Measurements from ENCODE around the gene RPEL1.
"Not testable (repeated sequence)": the region's sequence is repeated elsewhere in the genome, so short reads cannot be mapped to it uniquely, and the experiment has no call there.

RPEL1 gene

DNA sequence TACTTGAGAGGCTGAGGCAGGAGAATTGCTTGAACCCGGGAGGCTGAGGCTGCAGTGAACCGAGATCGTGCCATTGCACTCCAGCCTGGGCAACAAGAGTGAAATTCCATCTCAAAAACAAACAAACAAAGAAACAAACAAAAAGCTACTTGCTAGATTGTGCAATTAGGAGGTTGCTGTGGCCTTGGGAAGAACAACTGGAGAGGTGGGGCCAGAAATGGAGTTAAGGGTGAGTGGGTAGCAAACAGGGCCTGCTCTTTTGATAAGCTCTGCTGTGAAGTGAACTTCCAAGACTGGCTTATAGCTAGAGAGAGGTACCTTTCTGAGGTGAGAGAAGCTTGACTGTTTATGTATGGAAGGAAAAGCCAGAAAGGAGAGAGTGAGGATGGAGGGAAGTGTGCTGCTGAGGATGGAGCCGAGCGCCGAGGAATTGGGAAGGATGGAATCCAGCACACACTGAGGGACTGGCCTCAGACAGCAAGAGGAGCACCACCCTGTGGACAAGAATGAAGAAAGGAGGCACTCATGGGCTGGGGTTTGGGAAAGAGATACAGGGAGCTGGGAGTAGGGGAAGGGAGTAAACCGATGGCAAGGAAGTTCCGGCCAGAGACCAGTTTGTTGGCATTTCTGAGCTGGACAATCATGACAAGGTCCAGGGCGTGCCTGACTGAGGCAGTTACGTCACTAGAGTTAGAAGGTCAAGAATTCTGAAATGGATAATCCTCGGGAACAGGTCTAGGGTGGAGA is 7.0 kb upstream of the RPEL1 start:
- DNase-seq = no peak

DNA sequence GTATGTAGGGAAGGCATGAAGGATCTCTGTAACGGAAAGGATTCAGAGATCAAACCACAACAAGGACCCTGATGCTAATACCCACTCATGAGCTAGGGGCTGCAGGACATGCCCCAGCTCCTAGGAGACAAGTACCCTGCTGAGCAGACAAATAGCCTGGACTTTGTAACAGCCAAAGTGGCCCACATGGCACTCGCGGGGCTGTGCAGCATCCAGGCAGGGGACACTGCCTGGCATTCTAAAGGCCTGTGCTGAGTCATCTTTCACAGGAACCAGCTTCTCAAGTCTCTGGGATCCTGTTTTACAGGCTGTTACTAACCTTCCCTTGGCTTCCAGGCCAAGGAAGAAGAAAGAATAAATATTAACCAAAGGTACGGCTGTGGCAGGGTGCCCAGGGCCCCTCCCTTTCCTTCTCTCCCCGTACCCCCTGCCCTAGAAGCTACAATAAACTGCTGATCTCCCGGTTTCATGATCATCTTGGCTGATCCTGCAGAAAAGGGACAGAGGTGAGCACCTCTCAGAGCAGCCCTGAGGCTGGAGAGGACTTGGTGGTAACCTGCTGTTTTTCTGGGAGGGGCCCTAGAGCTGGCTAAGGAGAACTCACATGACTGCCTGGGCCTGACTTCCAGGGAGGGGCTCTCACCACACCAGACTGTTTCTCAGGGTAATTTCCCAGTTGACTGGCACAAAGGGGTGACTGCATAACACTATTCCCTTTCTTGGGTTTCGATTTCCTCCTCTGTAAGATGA is 4.2 kb upstream of the RPEL1 start:
- no peak for DNase-seq

- DNase-seq = no peak
These were observed 918 bp upstream of the RPEL1 start for GRCh38 chr10:103244666-103245271.

DNA sequence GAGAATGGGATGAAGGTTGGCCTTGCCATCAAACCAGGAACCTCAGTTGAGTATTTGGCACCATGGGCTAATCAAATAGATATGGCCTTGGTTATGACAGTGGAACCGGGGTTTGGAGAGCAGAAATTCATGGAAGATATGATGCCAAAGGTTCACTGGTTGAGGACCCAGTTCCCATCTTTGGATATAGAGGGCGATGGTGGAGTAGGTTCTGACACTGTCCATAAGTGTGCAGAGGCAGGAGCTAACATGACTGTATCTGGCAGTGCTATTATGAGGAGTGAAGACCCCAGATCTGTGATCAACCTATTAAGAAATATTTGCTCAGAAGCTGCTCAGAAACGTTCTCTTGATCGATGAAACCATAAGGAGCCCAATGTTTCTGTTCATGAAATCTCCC is 637 bp downstream of the RPEL1 start:
- DNase-seq = no peak

GRCh38 chr10:103254113-103254512 is 8.4 kb downstream of the RPEL1 start:
- DNase-seq = no peak

DNA sequence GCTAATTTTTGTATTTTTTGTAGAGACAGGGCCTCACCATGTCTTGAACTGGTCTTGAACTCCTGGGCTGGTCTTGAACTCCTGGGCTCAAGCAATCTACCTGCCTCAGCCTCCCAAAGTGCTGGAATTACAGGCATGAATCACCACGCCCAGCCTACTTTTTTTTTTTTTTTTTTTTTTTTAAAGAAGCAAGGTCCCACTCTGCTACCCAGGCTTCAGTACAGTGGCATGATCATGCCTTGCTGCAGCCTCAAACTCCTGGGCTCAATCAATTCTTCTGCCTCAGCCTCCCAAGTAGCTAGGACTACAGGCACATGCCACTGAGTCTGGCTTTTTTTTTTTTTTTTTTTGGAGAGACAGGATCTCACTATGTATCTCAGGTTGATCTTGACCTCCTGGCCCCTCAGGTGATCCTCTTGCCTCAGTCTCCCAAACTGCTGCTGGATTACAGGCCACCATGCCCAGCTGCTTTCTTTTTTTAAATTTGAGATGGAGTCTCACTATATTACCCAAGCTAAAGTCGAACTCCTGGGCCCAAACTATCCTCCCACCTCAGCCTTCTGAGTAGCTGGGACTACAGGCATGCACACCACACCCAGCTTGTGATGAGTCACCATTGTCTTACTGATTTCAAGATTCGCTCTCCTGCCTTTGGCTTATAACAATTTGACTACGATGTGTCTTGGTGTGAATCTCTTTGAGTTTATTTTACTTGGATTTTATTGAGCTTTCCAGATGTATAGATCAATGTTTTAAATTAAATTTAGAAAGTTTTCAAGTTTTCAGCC is 9.0 kb downstream of the RPEL1 start:
- DNase-seq = no peak

- no peak for DNase-seq
These were observed 10.9 kb downstream of the RPEL1 start for GRCh38 chr10:103256613-103257012.

GRCh38 chr10:103257812-103258211 is 12.1 kb downstream of the RPEL1 start:
- no peak for DNase-seq

- not testable (repeated sequence) for DNase-seq
These were observed 13.2 kb downstream of the RPEL1 start for GRCh38 chr10:103258928-103259327.

DNA sequence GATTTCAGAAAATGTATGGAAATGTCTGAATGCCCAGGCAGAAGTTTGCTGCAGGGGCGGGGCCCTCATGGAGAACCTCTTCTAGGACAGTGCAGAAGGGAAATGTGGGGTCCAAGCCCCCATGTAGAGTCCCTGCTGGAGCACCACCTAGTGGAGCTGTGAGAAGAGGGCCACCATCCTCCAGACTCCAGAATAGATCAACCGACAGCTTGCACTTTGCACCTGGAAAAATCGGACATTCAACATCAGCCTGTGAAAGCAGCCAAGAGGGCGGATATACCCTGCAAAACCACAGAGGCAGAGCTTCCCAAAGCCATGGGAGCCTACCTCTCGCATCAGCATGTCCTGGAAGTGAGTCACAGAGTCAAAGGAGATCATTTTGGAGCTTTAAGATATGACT is 14.3 kb downstream of the RPEL1 start:
- DNase-seq = no peak

GRCh38 chr10:103262229-103262628 is 16.5 kb downstream of the RPEL1 start:
- DNase-seq = no peak

DNA sequence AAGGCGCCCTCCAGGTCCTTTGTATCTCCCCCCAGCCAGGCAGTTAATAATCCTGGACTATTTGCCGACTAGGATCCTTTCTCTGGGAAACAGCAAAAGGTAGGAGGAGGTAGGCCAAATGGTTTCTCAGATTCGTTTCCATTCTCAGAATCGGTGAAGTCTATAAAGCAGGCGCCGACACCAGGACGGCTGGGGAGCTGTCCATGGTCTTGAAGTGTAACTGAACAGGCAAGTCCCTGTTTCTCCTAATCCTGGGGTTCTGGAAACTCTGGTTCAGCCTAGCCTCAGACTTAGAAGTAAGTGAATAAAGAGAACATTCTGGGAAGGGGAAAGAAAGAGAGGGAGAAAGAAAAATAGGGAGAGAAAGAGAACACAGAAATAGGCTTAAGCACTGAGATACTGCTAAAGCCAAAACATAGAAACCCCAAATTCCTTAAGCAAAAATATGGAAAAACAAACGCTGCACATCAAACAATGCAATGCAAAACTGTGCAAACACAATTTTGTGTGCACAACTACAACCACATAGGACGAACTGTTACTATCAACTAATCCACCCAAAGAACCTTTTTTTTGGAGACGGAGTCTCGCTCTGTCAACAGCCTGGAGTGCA is 20.1 kb downstream of the RPEL1 start:
- no peak for DNase-seq

GRCh38 chr10:103273041-103273441 is 27.4 kb downstream of the RPEL1 start:
- DNase-seq = no peak

- no peak for DNase-seq
These were observed 30.7 kb downstream of the RPEL1 start for GRCh38 chr10:103276251-103276895.

GRCh38 chr10:103276896-103277712 is 31.4 kb downstream of the RPEL1 start, which contains the start of gene INA:
Gene INA, plus strand, starts transcription at chr10:103277138. Its CDS starts 74 bp downstream, at chr10:103277212.
- peak; percentile 18 for DNase-seq

DNA sequence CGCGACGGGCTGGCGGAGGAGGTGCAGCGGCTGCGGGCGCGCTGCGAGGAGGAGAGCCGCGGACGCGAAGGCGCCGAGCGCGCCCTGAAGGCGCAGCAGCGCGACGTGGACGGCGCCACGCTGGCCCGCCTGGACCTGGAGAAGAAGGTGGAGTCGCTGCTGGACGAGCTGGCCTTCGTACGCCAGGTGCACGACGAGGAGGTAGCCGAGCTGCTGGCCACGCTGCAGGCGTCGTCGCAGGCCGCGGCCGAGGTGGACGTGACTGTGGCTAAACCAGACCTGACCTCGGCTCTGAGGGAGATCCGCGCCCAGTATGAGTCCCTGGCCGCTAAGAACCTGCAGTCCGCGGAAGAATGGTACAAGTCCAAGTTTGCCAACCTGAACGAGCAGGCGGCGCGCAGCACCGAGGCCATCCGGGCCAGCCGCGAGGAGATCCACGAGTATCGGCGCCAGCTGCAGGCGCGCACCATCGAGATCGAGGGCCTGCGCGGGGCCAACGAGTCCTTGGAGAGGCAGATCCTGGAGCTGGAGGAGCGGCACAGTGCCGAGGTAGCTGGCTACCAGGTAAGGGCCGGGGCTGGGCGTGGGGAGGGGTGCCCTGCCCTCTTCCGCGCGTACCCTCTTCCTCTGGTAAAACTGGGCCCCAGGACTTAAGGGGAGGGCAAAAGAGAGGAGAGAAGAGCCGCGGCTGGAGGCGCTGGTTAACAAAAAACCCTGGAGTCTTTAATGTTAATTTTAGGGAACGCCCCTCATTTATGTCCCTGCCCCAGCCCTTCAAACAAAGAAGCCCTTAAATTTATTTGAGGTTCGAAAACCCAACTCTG is 32.2 kb downstream of the RPEL1 start:
- no peak for DNase-seq

DNA sequence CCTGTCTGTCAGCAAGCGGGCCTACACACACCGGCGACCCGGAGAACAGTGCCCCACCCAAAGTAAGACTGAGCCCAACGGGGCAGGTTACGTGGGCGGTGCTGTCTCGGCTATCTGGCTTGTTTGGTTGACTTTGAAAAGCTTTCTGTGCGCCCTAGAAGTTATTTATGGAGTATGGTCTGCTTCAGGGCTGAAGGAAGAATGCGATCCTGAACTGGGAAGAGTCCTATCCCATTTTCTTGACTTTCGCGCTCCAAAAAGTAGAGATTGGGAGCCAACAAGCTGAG is 32.8 kb downstream of the RPEL1 start:
- no peak for DNase-seq

- no peak for DNase-seq
These were observed 33.2 kb downstream of the RPEL1 start for GRCh38 chr10:103278862-103279298.

- DNase-seq = no peak
These were observed 34.3 kb downstream of the RPEL1 start for GRCh38 chr10:103280031-103280430.

DNA sequence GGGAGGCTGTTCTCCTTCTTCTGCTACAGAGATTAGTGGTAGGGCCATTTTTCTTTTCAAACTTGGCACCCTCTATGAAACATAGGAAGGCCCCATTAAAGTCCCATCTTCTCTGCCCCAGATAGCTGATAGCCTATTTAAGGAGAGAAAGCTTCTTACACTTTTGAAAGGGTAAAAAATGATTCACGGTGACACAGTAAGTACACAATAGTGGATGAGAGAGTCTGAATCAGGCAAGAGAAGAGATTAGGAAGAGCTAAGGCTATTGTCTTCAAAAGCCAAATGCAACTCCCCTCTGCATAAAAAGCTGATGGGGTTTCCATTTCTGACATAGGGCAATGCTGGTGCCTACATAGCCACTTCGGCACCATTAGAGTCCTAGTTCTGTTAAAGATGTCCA is 34.8 kb downstream of the RPEL1 start:
- DNase-seq = no peak
